T-helper 2 cell treated with Interferon-gamma antibody and Interleukin-4, amounts not matched to agents 5 μg/mL and 100 μg/mL, for 36 hours (primary cell): Measurements from ENCODE around the gene NTRK1.

Source experiments
- DNase-seq: peaks from one replicate; pipeline ENCODE4 v3.0.0; 2021; ENCODE audit warnings: low spot score
- H3K27ac Mint-ChIP-seq: one replicate; pipeline ENCODE4 v1.8.0; 2021; ENCODE audit warnings: mild to moderate bottlenecking, mixed read lengths
- H3K27me3 Mint-ChIP-seq: one replicate; pipeline ENCODE4 v1.8.0; 2021; ENCODE audit warnings: low read depth, mixed read lengths
- H3K36me3 Mint-ChIP-seq: one replicate; pipeline ENCODE4 v1.8.0; 2021; ENCODE audit warnings: low read depth, mixed read lengths
- H3K4me1 Mint-ChIP-seq: one replicate; pipeline ENCODE4 v1.8.0; 2021; ENCODE audit warnings: low read depth, mixed read lengths
- H3K4me3 Mint-ChIP-seq: one replicate; pipeline ENCODE4 v1.8.0; 2022; ENCODE audit warnings: mild to moderate bottlenecking, moderate library complexity, mixed read lengths
- H3K9me3 Mint-ChIP-seq: one replicate; pipeline ENCODE4 v1.8.0; 2021; ENCODE audit warnings: mixed read lengths

NTRK1 gene

DNA sequence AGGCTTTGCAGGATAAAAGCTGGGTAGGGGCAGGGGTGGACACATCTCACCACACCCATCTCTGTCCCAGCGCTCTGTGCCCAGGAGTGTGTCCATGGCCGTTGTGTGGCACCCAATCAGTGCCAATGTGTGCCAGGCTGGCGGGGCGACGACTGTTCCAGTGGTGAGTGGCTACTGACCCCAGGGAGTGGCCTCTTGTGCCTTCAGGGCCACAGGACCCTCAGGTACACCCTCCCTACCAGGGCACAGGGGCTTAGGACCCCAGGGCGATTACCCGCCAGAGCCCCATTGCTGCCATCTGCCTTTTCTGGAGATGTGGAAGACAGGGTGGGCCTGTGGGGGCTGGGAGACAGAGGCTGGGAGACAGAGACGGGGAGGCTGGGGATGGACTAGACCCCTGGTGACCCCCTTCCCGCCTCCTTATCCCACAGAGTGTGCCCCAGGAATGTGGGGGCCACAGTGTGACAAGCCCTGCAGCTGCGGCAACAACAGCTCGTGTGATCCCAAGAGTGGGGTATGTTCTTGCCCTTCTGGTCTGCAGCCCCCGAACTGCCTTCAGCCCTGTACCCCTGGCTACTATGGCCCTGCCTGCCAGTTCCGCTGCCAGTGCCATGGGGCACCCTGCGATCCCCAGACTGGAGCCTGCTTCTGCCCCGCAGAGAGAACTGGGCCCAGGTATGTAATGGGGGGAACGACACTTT is 45.7 kb downstream of the NTRK1 start:
- peaks cover 11% of the 10 kb centered on the region for H3K27me3 Mint-ChIP-seq
- no peak overlapping the region for H3K4me3 Mint-ChIP-seq
- H3K9me3 Mint-ChIP-seq: no peaks in the 10 kb centered on the region
- no peaks in the 10 kb centered on the region for H3K36me3 Mint-ChIP-seq
- no peak for DNase-seq
- no peak overlapping the region for H3K27ac Mint-ChIP-seq
- peaks cover 3% of the 10 kb centered on the region for H3K4me1 Mint-ChIP-seq

DNA sequence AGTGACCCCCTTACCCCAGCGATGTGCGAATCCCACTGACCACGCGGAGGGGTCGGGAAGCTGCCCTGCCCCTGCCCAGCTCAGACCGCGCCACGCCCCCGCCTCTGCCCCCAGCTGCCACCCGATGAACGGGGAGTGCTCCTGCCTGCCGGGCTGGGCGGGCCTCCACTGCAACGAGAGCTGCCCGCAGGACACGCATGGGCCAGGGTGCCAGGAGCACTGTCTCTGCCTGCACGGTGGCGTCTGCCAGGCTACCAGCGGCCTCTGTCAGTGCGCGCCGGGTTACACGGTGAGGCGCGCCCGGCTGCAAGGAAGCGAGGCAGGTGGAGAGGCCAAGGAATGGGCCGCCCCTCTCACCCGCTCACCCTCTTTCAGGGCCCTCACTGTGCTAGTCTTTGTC is 47.9 kb downstream of the NTRK1 start:
- no peaks in the 10 kb centered on the region for H3K9me3 Mint-ChIP-seq
- DNase-seq: no peak
- peaks cover 3% of the 10 kb centered on the region for H3K4me1 Mint-ChIP-seq
- no peak overlapping the region for H3K4me3 Mint-ChIP-seq
- H3K27me3 Mint-ChIP-seq: peaks cover 3% of the 10 kb centered on the region
- no peak overlapping the region for H3K27ac Mint-ChIP-seq
- no peaks in the 10 kb centered on the region for H3K36me3 Mint-ChIP-seq

- no peak for DNase-seq
- peaks cover 3% of the 10 kb centered on the region for H3K27me3 Mint-ChIP-seq
- peaks cover 3% of the 10 kb centered on the region for H3K4me1 Mint-ChIP-seq
- no peaks in the 10 kb centered on the region for H3K36me3 Mint-ChIP-seq
- no peak overlapping the region for H3K4me3 Mint-ChIP-seq
- no peaks in the 10 kb centered on the region for H3K9me3 Mint-ChIP-seq
- no peak overlapping the region for H3K27ac Mint-ChIP-seq
Observed at GRCh38 chr1:156908955-156909354, 48.3 kb downstream of the NTRK1 start.

- Mint-ChIP-seq H3K4me3 (no peak overlapping the region), H3K9me3 (no peaks in the 10 kb centered on the region), H3K36me3 (no peaks in the 10 kb centered on the region), H3K4me1 (peaks cover 3% of the 10 kb centered on the region), H3K27me3 (peaks cover 3% of the 10 kb centered on the region), H3K27ac (no peak overlapping the region)
- no peak for DNase-seq
Observed at GRCh38 chr1:156909671-156910070, 49.0 kb downstream of the NTRK1 start.

DNA sequence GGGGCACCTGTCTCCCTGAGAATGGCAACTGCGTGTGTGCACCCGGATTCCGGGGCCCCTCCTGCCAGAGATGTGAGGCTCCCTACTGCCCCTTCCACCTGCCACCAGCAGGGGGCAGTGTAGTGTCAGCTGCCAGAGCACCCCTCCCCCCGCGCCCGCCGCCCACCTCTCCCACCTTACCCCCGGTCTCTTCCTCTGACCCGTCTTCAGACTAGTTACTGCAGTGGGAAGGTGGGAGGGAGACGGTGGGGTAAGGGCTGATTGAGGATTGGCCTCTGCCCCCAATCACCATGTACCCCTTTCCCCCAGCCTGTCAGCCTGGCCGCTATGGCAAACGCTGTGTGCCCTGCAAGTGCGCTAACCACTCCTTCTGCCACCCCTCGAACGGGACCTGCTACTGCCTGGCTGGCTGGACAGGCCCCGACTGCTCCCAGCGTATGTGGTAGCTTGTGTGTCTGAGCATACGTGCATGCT is 49.7 kb downstream of the NTRK1 start:
- Mint-ChIP-seq H3K9me3 (no peaks in the 10 kb centered on the region), H3K4me3 (no peak overlapping the region), H3K4me1 (peaks cover 3% of the 10 kb centered on the region), H3K36me3 (no peaks in the 10 kb centered on the region), H3K27ac (no peak overlapping the region), H3K27me3 (peaks cover 3% of the 10 kb centered on the region)
- peak; percentile 48 for DNase-seq

GRCh38 chr1:156911577-156912298 is 51.1 kb downstream of the NTRK1 start:
- Mint-ChIP-seq H3K4me3 (no peak overlapping the region), H3K27me3 (peaks cover 3% of the 10 kb centered on the region), H3K4me1 (peaks cover 3% of the 10 kb centered on the region), H3K27ac (no peak overlapping the region), H3K36me3 (no peaks in the 10 kb centered on the region), H3K9me3 (no peaks in the 10 kb centered on the region)
- DNase-seq: no peak

DNA sequence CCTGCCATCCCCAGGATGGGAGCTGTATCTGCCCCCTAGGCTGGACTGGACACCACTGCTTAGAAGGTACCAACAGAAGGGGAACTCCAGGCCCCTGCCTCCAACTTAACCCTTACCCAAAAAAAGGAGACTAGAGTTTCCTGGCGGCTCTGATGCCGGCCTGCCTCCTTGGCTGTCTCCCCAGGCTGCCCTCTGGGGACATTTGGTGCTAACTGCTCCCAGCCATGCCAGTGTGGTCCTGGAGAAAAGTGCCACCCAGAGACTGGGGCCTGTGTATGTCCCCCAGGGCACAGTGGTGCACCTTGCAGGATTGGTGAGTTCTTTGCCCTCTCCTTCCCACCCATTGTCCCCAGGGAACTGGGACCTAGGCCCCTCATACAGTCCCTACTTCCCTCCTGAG is 51.6 kb downstream of the NTRK1 start:
- no peak for DNase-seq
- Mint-ChIP-seq H3K4me1 (no peaks in the 10 kb centered on the region), H3K36me3 (no peaks in the 10 kb centered on the region), H3K4me3 (no peak overlapping the region), H3K9me3 (no peaks in the 10 kb centered on the region), H3K27me3 (peaks cover 7% of the 10 kb centered on the region), H3K27ac (no peak overlapping the region)

- Mint-ChIP-seq H3K4me3 (no peak overlapping the region), H3K4me1 (no peaks in the 10 kb centered on the region), H3K9me3 (no peaks in the 10 kb centered on the region), H3K27ac (no peak overlapping the region), H3K36me3 (no peaks in the 10 kb centered on the region), H3K27me3 (peaks cover 10% of the 10 kb centered on the region)
- DNase-seq: no peak
Observed at GRCh38 chr1:156912861-156913808, 52.5 kb downstream of the NTRK1 start.

GRCh38 chr1:156913809-156914387 is 53.2 kb downstream of the NTRK1 start:
- H3K4me1 Mint-ChIP-seq: no peaks in the 10 kb centered on the region
- H3K27me3 Mint-ChIP-seq: peaks cover 16% of the 10 kb centered on the region
- no peak overlapping the region for H3K27ac Mint-ChIP-seq
- H3K4me3 Mint-ChIP-seq: no peak overlapping the region
- DNase-seq: no peak
- no peaks in the 10 kb centered on the region for H3K36me3 Mint-ChIP-seq
- H3K9me3 Mint-ChIP-seq: no peaks in the 10 kb centered on the region

DNA sequence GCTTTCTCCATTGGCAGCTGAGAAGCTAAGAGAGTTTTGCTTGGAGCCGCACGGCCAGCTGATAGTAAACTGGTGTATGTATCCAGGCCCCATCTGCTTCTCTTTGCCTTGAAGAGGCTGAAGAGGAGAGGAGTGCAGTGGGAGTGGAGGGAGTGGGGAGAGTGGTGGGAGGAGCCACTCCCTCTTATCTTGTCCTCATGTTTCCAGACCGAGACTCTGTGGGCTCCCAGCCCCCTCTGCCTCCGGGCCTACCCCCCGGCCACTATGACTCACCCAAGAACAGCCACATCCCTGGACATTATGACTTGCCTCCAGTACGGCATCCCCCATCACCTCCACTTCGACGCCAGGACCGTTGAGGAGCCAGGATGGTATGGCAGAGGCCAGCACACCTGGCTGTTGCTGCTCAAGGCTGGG is 53.8 kb downstream of the NTRK1 start:
- H3K36me3 Mint-ChIP-seq: no peaks in the 10 kb centered on the region
- DNase-seq: no peak
- H3K4me1 Mint-ChIP-seq: no peaks in the 10 kb centered on the region
- no peak overlapping the region for H3K4me3 Mint-ChIP-seq
- H3K27ac Mint-ChIP-seq: no peak overlapping the region
- peaks cover 21% of the 10 kb centered on the region for H3K27me3 Mint-ChIP-seq
- no peaks in the 10 kb centered on the region for H3K9me3 Mint-ChIP-seq

DNA sequence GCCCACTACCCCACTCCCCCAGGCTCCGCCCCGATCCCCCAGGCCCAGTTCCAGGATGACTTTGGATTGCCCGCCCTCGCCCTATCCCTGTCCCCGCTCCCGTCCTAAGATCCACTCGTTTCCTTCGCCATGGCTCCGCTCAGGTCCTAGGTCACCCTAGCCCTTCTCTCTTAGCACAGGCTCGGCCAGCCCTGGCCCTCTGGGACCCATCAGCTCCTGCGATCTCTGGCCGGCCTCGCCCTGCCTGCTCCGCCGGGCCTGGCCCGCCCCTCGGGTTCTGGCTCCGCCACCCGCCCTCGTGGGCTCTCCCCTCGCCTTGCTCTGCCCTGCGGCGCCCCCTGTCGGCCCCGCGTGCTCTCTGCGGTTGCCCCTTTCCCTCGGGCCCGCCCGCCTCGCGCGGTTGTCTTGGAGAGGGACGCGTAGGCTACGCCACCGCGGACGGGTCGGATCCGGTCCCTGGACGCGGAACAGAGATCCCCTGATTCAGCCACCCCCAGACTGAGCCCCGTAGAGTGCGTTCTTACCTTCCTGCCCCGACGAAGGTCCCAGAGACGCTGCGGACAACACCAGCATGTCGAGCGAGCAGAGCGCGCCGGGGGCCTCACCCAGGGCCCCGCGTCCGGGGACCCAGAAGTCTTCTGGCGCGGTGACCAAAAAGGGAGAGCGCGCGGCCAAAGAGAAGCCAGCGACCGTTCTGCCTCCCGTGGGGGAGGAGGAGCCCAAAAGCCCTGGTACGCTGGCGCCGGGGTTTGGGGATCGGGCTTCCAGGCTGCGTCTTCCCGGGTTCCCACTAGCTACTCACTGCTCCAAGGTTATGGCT is 59.8 kb downstream of the NTRK1 start, which contains the start of gene LRRC71:
TSS of gene LRRC71 (plus strand) at position 400 of the 820 bp plus-strand sequence. CDS start at position 572, 172 bp downstream.
- no peak within 1 kb of the TSS for H3K4me3 Mint-ChIP-seq
- DNase-seq: peak; percentile 76
- no peaks in the 10 kb centered on the region for H3K36me3 Mint-ChIP-seq
- H3K27ac Mint-ChIP-seq: no peak within 1 kb of the TSS
- H3K27me3 Mint-ChIP-seq: peaks cover 69% of the 10 kb centered on the region
- H3K9me3 Mint-ChIP-seq: no peaks in the 10 kb centered on the region
- H3K4me1 Mint-ChIP-seq: peaks cover 3% of the 10 kb centered on the region

DNA sequence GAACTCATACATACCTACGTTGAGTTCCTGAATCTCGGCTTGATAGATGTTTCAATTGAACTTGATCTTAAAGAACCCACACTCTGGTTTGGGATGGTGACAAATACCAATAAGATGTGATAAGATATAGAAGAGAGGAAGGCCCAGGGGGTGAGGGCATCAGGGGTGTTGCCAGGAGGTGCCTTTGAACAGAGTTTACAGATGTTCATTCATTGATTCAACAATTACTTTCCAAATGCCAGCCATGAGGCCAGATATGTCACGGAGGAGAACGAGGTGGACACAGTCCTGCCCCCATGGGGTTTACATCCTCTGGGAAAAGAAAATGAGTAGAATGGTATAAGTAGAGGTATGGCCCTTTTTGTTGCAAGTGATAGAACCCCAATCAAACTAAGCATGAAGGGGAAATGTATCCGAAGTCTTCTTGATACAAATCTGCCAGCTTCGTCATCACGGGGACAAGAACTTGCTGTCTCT is 60.4 kb downstream of the NTRK1 start:
- Mint-ChIP-seq H3K36me3 (no peaks in the 10 kb centered on the region), H3K27me3 (peaks cover 76% of the 10 kb centered on the region), H3K4me3 (no peak overlapping the region), H3K4me1 (peaks cover 3% of the 10 kb centered on the region), H3K27ac (no peak overlapping the region), H3K9me3 (no peaks in the 10 kb centered on the region)
- DNase-seq: no peak
